HEK293 (cell line): ENCODE data around the gene TAMALIN.

Experiments used
- CTCF ChIP-seq: fragments of 450-650 bp; formaldehyde crosslinking; IDR thresholded peaks from 2 replicates; pipeline ENCODE4 v1.5.1; 2016; ENCODE audit warnings: missing biosample characterization, missing genetic modification characterization
- ZBTB26 ChIP-seq: fragments of 450-650 bp; formaldehyde crosslinking; optimal IDR thresholded peaks from 2 replicates; pipeline ENCODE3; 2016; ENCODE audit warnings: missing biosample characterization, mild to moderate bottlenecking, missing genetic modification characterization
- ZNF140 ChIP-seq: fragments of 450-650 bp; formaldehyde crosslinking; IDR thresholded peaks from 2 replicates; pipeline ENCODE4 v1.5.1; 2016; ENCODE audit warnings: missing biosample characterization, missing genetic modification characterization
- ZNF223 ChIP-seq: fragments of 450-650 bp; formaldehyde crosslinking; IDR thresholded peaks from 2 replicates; pipeline ENCODE4 v1.5.1; 2016; ENCODE audit warnings: missing biosample characterization, missing genetic modification characterization
- ZNF48 ChIP-seq: fragments of 450-650 bp; formaldehyde crosslinking; IDR thresholded peaks from 2 replicates; pipeline ENCODE4 v1.5.1; 2016; ENCODE audit warnings: missing biosample characterization, missing genetic modification characterization
- ZNF530 ChIP-seq: fragments of 450-650 bp; formaldehyde crosslinking; IDR thresholded peaks from 2 replicates; pipeline ENCODE4 v1.5.1; 2016; ENCODE audit warnings: low read depth, missing biosample characterization, missing genetic modification characterization
- ZNF791 ChIP-seq: fragments of 450-650 bp; formaldehyde crosslinking; IDR thresholded peaks from 2 replicates; pipeline ENCODE4 v1.5.1; 2016; ENCODE audit warnings: missing biosample characterization, missing genetic modification characterization
- TF ChIP-seq, protein P1 (sequence below): fragments of 450-650 bp; formaldehyde crosslinking; IDR thresholded peaks from 2 replicates; pipeline ENCODE4 v1.5.1; 2017; ENCODE audit warnings: missing biosample characterization, missing genetic modification characterization

GRCh38 chr12:51960488-51960887 is 46.3 kb upstream of the TAMALIN start:
- TF ChIP-seq CTCF (tag by site-specific recombination): no peak
- TF ChIP-seq ZNF791 (tag by site-specific recombination): no peak
- TF ChIP-seq ZNF48 (tag by site-specific recombination): no peak
- no peak for TF ChIP-seq ZNF140 (tag by site-specific recombination)
- TF ChIP-seq ZNF530 (tag by site-specific recombination): no peak
- no peak for TF ChIP-seq ZNF223
- TF ChIP-seq, protein P1, sequence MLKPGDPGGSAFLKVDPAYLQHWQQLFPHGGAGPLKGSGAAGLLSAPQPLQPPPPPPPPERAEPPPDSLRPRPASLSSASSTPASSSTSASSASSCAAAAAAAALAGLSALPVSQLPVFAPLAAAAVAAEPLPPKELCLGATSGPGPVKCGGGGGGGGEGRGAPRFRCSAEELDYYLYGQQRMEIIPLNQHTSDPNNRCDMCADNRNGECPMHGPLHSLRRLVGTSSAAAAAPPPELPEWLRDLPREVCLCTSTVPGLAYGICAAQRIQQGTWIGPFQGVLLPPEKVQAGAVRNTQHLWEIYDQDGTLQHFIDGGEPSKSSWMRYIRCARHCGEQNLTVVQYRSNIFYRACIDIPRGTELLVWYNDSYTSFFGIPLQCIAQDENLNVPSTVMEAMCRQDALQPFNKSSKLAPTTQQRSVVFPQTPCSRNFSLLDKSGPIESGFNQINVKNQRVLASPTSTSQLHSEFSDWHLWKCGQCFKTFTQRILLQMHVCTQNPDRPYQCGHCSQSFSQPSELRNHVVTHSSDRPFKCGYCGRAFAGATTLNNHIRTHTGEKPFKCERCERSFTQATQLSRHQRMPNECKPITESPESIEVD (tag by site-specific recombination): no peak
- TF ChIP-seq ZBTB26 (tag by site-specific recombination): no peak
